OCI-LY7 (cell line): ENCODE data around the gene ASPHD1.
"Not testable (repeated sequence)": the region's sequence is repeated elsewhere in the genome, so short reads cannot be mapped to it uniquely, and the experiment has no call there.

Experiments used
- CTCF ChIP-seq: fragments of 200-600 bp; sonication (generic); conservative IDR thresholded peaks from 2 replicates; pipeline ENCODE4 v1.5.1; 2014; ENCODE audit warnings: mild to moderate bottlenecking, antibody characterized with exemption, low read length, moderate library complexity, mixed read lengths
- EZH2phosphoT487 ChIP-seq: fragments of 200-600 bp; sonication (generic); IDR thresholded peaks from 2 replicates; pipeline ENCODE4 v1.6.1; 2018; ENCODE audit warnings: low read depth, borderline replicate concordance, mild to moderate bottlenecking, mixed run types, antibody characterized with exemption, low read length, moderate library complexity, mixed read lengths

GRCh38 chr16:29909851-29910250 lies 9.6 kb downstream of the ASPHD1 start:
- not testable (repeated sequence) for TF ChIP-seq CTCF, EZH2phosphoT487
